K562 (cell line): ENCODE data around the gene UTP14A. TPM values are rescaled to one million over a fixed set of nuclear protein-coding genes. Genes with fewer than 3 reads are reported as not detected.

Experiments used
- BCOR ChIP-seq: fragments of 450-650 bp; IDR thresholded peaks from 2 replicates; pipeline ENCODE4 v1.6.1; 2016
- HLTF ChIP-seq: fragments of 450-650 bp; IDR thresholded peaks from 2 replicates; pipeline ENCODE4 v1.6.1; 2016
- PRDM10 ChIP-seq: fragments of 450-650 bp; IDR thresholded peaks from 2 replicates; pipeline ENCODE4 v1.6.1; 2018; ENCODE audit not compliant: partially characterized antibody
- REST ChIP-seq, 2 experiments: fragments of 450-650 bp; formaldehyde crosslinking in 1 of 2; IDR thresholded peaks; 2 replicates each; pipeline versions ENCODE4 v1.4.0 to v1.6.1; 2014 to 2020; ENCODE audit warnings: mild to moderate bottlenecking in 2 of 2, borderline replicate concordance in 1 of 2, low read depth in 1 of 2
- TEAD2 ChIP-seq: fragments of 450-650 bp; IDR thresholded peaks from 2 replicates; pipeline ENCODE4 v1.6.1; 2016; ENCODE audit warnings: missing genetic modification characterization, control low read depth, missing compliant biosample characterization
- TFAP4 ChIP-seq: sonication (generic); formaldehyde crosslinking; IDR thresholded peaks from 2 replicates; pipeline ENCODE4 v1.8.0; 2022; ENCODE audit warnings: missing genetic modification reagents, mild to moderate bottlenecking, moderate library complexity, borderline replicate concordance
- UBTF ChIP-seq, 2 experiments: IDR thresholded peaks; 2 replicates each; pipeline ENCODE4 v1.6.1; 2012; ENCODE audit warnings: improper control_type of control experiment in 2 of 2, low read depth in 2 of 2, low read length in 2 of 2, borderline replicate concordance in 1 of 2
- ZNF280A ChIP-seq: fragments of 450-650 bp; IDR thresholded peaks from 2 replicates; pipeline ENCODE4 v1.6.1; 2018; ENCODE audit warnings: mild to moderate bottlenecking, low read depth; ENCODE audit not compliant: partially characterized antibody
- polyA plus RNA-seq, 8 experiments: library from polyadenylated mRNA; depleted of rRNA in 4 of 8; stranded (reverse) in 5 of 8; unstranded in 3 of 8; fragments of >200 nt; fragmentation: Nextera tagmentation in 2 of 8; fragmentation: Illumina TruSeq in 1 of 8; extraction: Ambion mirVana in 2 of 8; extraction: Trizol in 1 of 8; gene quantifications; 2 replicates each; pipeline versions ENCODE4 v1.2.1 to v1.2.3, GENCODE V29; 2011 to 2014; ENCODE audit warnings: inconsistent platforms in 1 of 8, missing spikeins in 1 of 8
- total RNA-seq, 7 experiments: library from RNA; depleted of rRNA in 6 of 7; stranded (reverse); fragments of >200 nt in 6 of 7; fragmentation: Illumina TruSeq in 2 of 7; extraction: Trizol in 2 of 7; gene quantifications; 2 replicates each; pipeline versions ENCODE4 v1.2.1 to v1.2.3, GENCODE V29; 2011 to 2021; ENCODE audit warnings: low replicate concordance in 1 of 7

The UTP14A gene
- total and polyA plus RNA-seq, 9 of the 15 experiments (the other 6 are each of a cell fraction or from before 2014, with no cell fraction given): 30.5 to 91.0 (median 64.1) TPM

- TF ChIP-seq REST (IDR thresholded peaks at IDR 0.05; ENCODE audit: borderline replicate concordance): peak; percentile 25; the same call in 1 of the 2 replicates
- TF ChIP-seq REST (CRISPR knock-in tag; IDR thresholded peaks at IDR 0.05; ENCODE audit: low read depth): no peak
- TF ChIP-seq HLTF: no peak
- peak; percentile 52 to 86; a peak in 3 of 4 replicates for TF ChIP-seq UBTF (IDR thresholded peaks at IDR 0.05; ENCODE audit: borderline replicate concordance in 1 of 2, low read depth in 2 of 2, low read length in 2 of 2)
- no peak for TF ChIP-seq ZNF280A
- TF ChIP-seq BCOR: 0 out of 2 replicates have a peak, but pooled peaks have one; percentile 20
- TF ChIP-seq TFAP4: peak; percentile 68
- peak; percentile 52 for TF ChIP-seq PRDM10
- TF ChIP-seq TEAD2: no peak
Observed at GRCh38 chrX:129957241-129958082, 51.5 kb downstream of the UTP14A start (continued).
